HuH-7.5 (cell line): ENCODE measurements around the gene TMEM151A.

Source experiments
- DNase-seq: peaks from one replicate; pipeline ENCODE4 v3.0.0; 2011; ENCODE audit warnings: low spot score

The TMEM151A gene

DNA sequence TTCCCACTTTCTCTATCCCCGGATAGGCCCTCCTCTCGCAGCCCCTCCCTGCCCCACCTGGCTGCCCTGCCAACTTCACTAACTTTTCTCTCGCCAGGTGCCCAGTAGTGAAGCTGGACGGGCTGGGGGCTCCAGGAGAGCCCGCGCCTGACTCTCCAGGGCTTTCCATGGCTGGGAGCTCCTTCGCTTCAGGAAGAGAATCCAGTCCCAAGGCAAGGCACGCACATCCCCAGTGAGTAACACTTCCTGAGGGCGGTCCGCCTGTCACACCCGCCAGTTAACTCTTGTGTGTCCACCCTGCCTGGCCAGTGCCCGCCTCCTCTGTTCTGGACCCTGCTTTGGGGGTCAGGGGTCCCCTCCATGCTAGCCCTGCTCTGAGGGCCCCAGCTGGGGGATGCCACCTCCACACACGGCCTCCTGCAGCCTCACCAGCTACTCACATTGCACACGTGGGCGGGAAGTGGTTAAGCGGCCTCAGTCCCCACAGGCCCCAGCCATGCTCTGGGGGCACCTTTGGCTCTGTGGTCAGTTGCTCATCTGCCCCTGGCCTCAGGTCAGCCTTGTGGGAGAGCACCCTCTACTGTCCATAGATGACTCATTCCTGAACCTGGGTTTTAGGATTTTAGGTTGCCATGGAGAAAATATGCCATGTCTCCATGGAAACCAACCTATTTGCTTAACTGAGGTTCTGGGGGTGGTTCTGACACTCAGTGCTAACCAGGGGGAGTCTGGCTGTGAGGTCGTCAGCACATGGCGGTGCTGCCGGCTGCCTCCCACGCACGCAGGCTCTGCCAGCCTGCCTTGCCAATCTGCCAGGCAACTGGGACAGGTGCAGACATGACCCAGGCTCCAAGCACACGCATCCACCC lies 44.8 kb downstream of the TMEM151A start, which contains the start of gene RIN1:
TSS of gene RIN1 (minus strand) at position 201 of the 869 bp plus-strand sequence. CDS start at position 169, 32 bp downstream.
- DNase-seq = peak; percentile 99

DNA sequence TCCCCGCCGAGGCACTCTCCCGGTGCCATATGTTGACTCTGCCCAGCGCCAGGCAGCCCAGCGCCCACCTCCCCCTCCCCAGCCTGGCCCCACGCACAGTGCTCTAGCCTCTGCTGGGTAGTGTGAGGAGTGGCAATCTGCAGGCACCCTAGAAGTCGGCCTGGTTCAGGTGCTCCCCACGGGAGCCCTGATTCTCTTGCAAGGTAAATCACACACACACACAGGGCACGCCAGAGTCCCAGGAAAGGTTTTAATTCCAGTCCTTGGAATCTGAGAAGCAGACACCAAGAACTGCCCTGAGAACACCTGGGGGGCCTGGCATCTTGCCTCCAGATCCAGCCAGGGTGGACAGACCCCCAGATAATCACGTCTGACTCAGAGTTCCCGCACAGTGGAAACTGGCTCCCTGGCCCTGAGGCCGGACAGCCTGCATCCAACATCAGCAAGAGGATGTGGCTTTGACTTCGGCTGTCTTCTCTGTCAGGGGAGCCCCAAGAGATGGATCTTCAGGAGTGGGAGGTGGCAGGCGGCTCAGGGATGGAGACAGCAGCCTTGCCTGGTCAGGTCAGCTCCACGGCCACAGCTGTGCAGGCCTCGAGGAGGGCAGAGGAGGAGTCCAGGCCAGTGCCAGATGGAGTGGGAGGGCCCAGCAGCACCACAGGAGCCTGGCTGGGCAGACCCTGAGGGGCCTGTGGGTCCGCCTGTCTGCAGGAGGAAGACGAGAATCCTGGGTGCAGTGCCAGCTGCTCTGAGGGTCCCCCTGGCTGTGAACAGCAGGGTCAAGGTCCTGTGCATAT lies 45.6 kb downstream of the TMEM151A start:
- DNase-seq = no peak

DNA sequence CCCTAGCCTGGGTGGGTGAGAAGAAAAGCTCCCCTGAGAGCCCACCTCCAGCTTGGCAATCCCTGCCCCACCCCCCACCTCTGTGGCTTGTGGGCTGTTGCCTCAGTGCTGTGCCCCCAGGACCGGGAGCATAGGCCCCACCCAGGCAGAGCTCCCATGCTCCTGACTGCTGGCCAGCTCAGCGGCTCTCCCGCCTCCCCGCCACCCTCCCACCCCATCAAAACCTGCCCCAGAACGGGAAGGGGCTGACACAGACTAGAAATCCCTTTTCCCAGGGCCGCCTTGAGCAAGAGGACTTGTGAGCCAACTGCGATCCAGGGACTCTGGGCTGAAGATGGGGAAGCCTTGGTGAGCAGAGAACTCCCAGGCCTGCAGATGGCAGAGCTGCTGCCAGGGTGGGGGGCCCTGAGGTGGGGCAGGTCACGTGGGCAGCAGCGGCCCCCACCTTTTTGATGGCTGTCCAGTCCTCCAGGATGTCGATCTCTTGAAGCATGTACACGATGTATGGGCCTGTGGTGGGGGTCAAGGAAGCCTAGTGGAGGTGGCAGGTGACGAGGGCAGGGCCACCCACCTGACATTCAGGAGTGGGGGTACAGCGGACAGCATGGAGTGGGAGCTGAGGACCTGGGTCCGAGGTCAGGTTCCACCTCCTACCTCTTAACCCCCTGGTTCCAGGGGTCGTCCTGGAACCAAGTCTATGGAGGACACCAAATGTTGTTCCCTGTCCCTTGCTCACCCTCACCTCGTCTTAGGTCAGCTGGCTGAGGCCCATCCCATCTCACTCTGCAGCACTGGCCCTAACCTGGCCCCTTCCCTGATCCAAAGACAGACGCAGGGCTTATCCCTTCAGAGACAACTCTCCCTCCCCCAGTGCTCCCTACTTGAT lies 46.8 kb downstream of the TMEM151A start:
- no peak for DNase-seq

DNA sequence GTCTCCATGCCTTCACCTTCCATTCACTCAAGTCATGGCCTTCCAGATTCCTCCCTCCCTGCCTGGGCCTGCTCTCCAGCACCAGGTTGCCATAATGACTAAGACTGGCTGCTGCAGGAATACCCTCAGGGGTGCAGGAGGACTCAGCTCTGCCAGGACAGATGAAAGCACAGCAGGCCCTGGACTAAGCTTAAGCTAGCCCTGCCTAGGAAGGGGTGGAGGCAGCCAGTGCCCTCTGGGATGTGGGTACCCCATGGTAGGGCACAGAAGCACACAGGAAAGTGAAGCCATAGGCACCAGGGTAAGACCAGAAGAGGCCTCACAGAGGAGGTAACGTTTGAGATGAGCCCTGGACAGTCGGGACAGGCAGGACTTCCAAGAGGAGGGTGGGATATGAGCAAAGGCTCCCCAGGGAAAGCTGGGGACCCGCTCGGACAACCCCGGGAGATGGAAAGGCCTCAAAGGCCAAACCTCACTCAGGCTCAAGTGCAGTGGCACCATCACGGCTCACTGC lies 47.5 kb downstream of the TMEM151A start:
- no peak for DNase-seq

DNA sequence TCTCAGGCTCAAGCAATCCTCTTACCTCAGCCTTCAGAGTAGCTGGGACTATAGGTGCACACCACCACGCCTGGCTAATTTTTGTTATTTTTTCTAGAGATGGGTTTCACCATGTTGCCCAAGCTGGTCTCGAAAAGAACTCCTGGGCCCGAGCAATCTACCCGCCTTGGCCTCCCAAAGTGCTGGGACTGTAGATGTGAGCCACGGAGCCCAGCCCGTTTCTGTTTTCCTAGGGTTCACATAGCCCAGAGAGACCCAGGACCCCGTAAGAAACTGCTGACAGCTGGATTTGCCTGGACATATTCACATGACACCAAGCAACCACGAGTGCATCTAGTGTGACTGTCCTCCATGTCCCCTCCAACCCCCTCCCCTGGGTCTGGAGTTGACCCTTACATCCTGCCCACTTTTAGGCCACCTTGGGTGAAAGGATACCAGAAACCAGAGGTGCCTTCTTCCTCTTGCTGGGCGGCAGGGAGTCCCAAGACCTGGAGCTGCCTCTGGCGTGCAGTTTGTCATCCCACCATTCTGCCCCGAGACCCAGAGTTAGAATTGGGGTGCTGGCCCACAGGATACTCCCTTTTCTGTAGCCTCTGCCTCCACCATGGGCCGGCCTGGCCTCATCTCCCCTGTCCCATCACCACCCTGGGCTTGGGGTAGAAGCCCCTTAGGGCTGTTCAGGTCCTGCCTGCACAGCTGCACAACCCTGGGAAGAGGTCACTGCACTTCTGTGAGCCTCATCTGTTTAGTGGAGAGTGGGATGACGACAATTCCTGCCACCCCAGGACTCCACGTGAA lies 48.2 kb downstream of the TMEM151A start:
- no peak for DNase-seq

DNA sequence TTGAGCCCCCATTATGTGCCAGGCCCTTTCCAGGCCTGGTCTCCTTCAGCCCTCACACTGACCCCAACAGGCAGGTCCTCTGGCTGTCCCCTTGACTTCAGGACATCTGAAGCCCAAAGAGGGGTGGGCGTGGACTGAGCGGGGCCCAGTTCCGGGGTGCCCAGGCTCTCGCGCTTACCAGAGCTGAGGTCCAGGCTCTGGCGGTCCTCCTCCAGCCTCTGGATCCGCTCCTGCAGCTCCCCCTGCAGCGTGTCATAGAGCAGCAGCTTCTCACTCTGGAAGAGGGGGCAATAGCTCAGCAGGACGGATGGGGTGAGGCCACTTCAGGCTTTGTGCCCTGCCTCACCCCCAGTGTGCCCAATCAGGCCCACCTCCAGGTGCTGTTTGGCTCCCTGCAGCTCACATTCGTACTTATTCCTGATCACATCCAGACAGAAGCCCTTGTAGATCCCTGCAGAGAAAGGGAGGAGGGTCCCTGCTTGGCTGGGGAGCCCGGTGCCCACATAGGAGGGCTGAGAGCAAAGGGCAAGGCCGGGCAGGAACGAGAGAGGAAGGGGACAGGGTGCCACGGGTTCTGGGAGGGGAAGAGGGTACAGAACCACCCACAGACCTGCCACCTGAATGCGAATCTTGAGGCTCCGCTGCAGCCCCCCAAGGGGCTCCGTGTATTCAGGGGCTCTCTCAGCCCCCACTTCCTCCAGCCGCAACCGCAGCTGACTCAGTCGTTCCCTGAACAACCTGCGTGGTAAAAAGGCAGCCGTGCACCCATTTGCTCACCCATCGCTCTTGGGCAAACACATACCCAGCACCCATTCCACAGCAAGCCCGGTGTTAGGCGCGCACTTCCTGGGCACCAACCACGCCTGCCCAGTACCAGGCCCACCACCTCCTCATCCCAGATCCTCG lies 49.2 kb downstream of the TMEM151A start:
- no peak for DNase-seq

DNA sequence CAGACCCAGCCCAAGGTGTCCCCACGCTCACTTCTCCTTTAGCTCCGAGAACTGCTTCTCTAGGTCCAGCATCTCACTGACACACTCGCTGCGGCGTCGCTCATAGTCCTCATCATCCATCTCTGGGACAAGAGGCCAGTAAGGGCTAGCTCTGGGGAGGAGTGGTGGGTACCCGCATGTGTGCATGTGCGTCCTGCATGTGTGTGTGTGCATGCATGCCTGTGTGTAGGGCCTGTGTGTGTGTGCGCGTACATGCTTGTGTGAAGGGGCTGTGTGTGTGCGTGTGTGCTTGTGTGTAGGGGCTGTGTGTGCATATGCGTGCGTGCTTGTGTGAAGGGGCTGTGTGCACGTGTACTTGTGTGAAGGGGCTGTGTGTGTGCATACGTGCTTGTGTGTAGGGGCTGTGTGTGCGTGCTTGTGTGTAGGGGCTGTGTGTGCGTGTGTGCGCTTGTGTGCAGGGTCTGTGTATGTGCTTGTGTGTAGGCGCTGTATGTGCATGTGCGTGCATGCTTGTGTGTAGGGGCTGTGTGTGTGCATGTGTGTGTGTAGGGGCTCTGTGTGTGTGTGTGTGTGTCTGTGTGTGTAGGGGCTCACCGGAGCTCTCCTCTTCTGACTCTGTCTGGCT lies 49.9 kb downstream of the TMEM151A start:
- DNase-seq = no peak

DNA sequence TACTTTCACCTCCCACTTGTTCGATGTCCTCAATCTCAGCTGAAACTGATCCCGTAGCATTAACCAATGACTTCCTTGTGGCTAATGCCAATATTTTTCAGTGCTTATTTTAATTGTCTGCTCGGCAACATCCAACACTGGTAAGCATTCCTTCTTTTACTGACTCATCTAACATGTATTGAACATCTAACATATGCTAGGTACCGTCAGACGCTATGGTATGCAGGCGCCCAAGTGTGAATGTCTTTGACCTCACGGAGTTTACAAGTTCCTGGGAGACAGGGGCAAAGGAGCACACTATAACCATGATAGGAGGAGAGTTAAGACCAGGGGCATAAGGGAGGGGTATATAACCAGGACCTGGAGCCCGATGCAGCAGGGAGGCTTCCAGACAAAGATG lies 51.5 kb downstream of the TMEM151A start:
- no peak for DNase-seq

DNA sequence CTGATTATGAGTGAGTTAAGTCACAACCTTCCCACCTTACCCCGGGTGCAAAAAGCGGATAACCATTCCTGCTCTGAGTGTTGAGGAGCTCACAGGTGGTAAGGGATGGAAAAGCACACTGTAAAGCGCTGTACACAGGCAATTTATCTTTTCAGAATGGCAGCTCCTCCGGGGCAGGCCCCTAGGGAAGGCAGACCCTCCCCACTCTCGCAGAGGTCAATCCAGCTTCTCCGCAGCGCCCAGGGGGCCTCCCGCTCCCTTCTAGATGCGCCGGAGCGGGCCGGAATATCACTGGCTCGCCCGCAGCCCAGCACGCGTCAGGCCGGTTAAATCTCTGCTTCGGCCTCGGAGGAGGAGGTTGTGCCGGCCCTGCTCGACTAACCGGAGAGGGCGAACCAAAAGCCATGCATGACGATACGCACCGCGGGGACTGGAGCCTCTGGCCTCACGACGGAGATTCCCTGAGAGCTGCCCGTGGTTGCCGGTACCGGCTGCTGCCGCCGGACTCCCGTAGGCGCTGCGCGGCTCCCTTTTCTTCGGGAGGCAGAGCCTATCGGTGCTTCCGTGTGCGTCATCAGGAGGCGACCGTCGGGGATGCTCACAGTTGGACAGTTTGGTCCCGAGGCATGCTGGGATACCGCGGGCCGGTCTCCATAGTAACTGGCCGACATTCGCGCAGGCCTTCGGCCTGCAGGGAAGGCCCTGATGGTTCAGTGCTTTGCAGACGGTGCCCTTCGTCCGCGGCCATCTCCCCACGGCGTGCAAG lies 53.0 kb downstream of the TMEM151A start, which contains the start of gene BRMS1:
TSS of gene BRMS1 (minus strand) at position 555 of the 766 bp plus-strand sequence. CDS start 2,870 bp downstream, outside the sequence.
- peak; percentile 100 for DNase-seq

DNA sequence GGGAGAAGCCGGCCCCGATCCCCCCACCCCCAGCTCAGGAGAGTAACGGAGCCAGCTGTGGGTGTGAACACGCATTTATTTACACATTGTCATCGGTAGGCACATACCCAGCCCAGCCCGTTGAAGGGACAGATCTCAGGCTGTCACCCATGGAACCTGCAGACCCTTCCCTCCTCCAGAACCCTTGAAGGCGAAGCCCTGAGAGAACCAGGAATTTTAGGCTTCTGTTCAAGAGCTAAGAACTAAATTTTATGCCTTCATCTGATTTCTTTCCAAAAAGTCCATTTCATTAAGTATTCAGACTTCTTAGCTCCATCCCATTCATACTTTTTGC lies 53.6 kb downstream of the TMEM151A start:
- no peak for DNase-seq
